Measurements from ENCODE around the gene CCDC28B. TPM values are rescaled to one million over a fixed set of nuclear protein-coding genes. Genes with fewer than 3 reads are reported as not detected.

CCDC28B gene
- polyA plus RNA-seq, 2 of the 4 experiments (the other 2 are of a cell fraction), result 1.2 to 4.4 TPM

DNA sequence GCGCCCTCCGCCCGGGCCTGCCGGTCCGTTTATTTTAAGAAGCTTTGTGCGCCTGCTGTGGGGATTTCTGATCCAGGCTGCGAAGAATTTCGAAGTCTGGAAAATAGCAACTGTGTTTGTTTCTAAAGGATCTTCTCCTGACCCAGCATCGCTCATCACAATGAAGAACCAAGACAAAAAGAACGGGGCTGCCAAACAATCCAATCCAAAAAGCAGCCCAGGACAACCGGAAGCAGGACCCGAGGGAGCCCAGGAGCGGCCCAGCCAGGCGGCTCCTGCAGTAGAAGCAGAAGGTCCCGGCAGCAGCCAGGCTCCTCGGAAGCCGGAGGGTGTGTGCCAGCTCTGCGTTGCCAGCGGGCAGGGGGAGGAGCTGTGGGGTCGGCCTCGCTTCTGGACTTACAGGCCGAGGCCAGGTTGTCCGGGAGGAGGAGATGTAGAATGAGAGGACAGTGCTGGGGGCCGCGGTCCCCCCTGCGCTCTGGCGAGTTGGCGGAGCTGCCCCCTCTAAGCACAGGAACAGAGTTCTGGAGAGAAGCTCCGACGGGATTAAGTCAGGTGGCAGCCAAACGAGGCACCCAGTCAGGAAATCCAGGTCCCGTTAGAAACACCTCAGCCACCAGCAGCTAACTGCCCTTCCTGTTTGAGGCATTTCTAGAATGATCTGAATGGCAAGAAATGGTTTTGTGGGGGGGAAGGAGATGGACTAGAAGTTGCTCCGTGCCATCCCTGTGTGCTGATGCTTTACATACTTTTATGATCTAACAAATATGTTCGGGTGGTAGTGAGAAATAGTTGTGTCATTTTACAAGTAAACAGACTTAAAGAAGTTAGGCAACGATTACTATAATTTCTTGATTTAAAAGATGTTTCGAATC lies 20.0 kb upstream of the CCDC28B start:
- Histone ChIP-seq H3K27ac (peak overlapping the region; percentile 89 to 94), H3K4me1 (peaks cover 36% of the 10 kb centered on the region), H3K4me3 (peak overlapping the region; percentile 90), H3K4me2 (peak overlapping the region; percentile 95), H3K9me3 (no peaks in the 10 kb centered on the region)
- FAIRE-seq (no peak), DNase-seq (ENCODE audit: low read depth in 1 of 2, low spot score in 1 of 2) (peak; percentile 28 to 32), ATAC-seq (peak; percentile 48 to 58)
- TF ChIP-seq RAD21 (conservative IDR thresholded peaks at IDR 0.05 in 1 of 2, IDR thresholded peaks at IDR 0.05 in 1 of 2), result no peak
- TF ChIP-seq, protein P1, sequence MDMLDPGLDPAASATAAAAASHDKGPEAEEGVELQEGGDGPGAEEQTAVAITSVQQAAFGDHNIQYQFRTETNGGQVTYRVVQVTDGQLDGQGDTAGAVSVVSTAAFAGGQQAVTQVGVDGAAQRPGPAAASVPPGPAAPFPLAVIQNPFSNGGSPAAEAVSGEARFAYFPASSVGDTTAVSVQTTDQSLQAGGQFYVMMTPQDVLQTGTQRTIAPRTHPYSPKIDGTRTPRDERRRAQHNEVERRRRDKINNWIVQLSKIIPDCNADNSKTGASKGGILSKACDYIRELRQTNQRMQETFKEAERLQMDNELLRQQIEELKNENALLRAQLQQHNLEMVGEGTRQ (IDR thresholded peaks at IDR 0.05), result no peak
- TF ChIP-seq MAZ (IDR thresholded peaks at IDR 0.05; ENCODE audit: borderline replicate concordance, low read depth, low read length), result no peak
- TF ChIP-seq SREBF2 (IDR thresholded peaks at IDR 0.05), result no peak
- TF ChIP-seq NFE2L2 (conservative IDR thresholded peaks at IDR 0.05; ENCODE audit: low read length), result no peak
- no peak for TF ChIP-seq HDAC2 (IDR thresholded peaks at IDR 0.05)
- ChIA-PET POLR2A (interaction anchor here (1.4 to 2.0 kb wide), 9 partner anchors 12 to 73 kb away, joined by 3 to 16 read pairs (median 5); partner anchors contain the start of genes CCDC28B, IQCC and KPNA6), CTCF (interaction anchor here (1.2 to 1.7 kb wide), 4 partner anchors 27 to 136 kb away, joined by 3 to 9 read pairs (median 6); no protein-coding TSS in a partner anchor)
- 7% methylated on average over 30 of the region's 36 CpGs for WGBS (ENCODE audit: missing lambda C conversion rate)

DNA sequence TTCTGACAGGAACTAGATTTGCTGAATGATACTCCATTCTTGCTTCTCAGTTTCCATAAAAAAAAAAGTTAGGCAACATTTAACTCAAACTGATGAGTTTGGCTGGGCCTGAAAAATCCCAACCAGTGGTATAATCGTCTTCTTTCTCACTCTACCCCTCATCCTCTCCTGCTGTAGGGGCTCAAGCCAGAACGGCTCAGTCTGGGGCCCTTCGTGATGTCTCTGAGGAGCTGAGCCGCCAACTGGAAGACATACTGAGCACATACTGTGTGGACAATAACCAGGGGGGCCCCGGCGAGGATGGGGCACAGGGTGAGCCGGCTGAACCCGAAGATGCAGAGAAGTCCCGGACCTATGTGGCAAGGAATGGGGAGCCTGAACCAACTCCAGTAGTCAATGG lies 19.3 kb upstream of the CCDC28B start:
- no peak for ATAC-seq
- peak overlapping the region; percentile 90 for H3K4me3 ChIP-seq
- WGBS (ENCODE audit: missing lambda C conversion rate), result 84% methylated on average over 9 of the region's 9 CpGs
- peak overlapping the region; percentile 95 for H3K4me2 ChIP-seq
- CTCF ChIA-PET, result interaction anchor here (1.7 kb wide), 3 partner anchors 70 to 135 kb away, joined by 3 to 9 read pairs (median 5); no protein-coding TSS in a partner anchor
- peak overlapping the region; percentile 89 to 94; a peak in 5 of 6 replicates for H3K27ac ChIP-seq
- no peak for DNase-seq (ENCODE audit: low read depth in 1 of 2, low spot score in 1 of 2)
- TF ChIP-seq RFX5 (IDR thresholded peaks at IDR 0.05) (no peak), POLR2A (IDR thresholded peaks at IDR 0.05; ENCODE audit: low read length) (no peak), CBX8 (IDR thresholded peaks at IDR 0.05) (no peak), HDAC2 (IDR thresholded peaks at IDR 0.05) (no peak), KDM1A (IDR thresholded peaks at IDR 0.05; ENCODE audit: low read depth) (no peak), EHMT2 (IDR thresholded peaks at IDR 0.05; ENCODE audit: low read depth) (no peak), EP300 (IDR thresholded peaks at IDR 0.05) (no peak), SREBF2 (IDR thresholded peaks at IDR 0.05) (no peak), HOXB13 (CRISPR knock-in tag; IDR thresholded peaks at IDR 0.05; ENCODE audit: low read depth) (no peak)
- peaks cover 36% of the 10 kb centered on the region for H3K4me1 ChIP-seq
- FAIRE-seq, result no peak
- POLR2A ChIA-PET, result no interaction called here
- no peaks in the 10 kb centered on the region for H3K9me3 ChIP-seq

DNA sequence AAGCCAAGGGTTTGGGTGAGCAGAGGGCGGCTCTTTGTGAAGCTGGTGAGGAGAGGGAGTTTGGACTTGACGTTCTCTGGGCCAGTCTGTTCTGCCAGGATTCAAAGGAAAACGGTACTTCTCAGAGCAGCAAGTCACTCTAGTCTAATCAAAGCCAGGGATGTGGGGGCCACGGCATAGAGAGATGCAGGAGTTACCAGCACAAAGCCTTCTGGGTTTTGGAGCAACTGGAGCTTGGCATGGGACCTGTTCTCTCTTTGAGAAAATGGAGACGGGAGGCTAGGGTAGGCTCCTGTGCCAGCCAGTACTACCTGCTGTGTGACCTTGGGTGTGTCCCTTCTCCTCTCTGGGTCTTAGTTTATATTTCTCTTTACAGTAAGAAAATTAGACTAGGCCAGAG lies 18.8 kb upstream of the CCDC28B start:
- WGBS (ENCODE audit: missing lambda C conversion rate), result 83% methylated on average over 5 of the region's 5 CpGs
- FAIRE-seq (no peak), DNase-seq (ENCODE audit: low read depth in 1 of 2, low spot score in 1 of 2) (no peak), ATAC-seq (no peak)
- Histone ChIP-seq H3K27ac (peak overlapping the region in 1 of 2 experiments; percentile 94; a peak in 3 of 6 replicates), H3K4me3 (peak overlapping the region; percentile 90; the same call in 2 of the 3 replicates), H3K4me2 (peak overlapping the region; percentile 95), H3K9me3 (no peaks in the 10 kb centered on the region), H3K4me1 (peaks cover 36% of the 10 kb centered on the region)
- CTCF ChIA-PET, result interaction anchor here (0.6 to 1.7 kb wide), 3 partner anchors 59 to 135 kb away, joined by 3 to 5 read pairs (median 3); no protein-coding TSS in a partner anchor
- TF ChIP-seq ZFP36 (IDR thresholded peaks at IDR 0.05; ENCODE audit: borderline replicate concordance, partially characterized antibody) (no peak), EHMT2 (IDR thresholded peaks at IDR 0.05; ENCODE audit: low read depth) (no peak), CBX2 (IDR thresholded peaks at IDR 0.05; ENCODE audit: borderline replicate concordance, low read depth) (no peak), GATA3 (IDR thresholded peaks at IDR 0.05; ENCODE audit: borderline replicate concordance) (no peak), RARB (CRISPR knock-in tag; IDR thresholded peaks at IDR 0.05) (no peak), HDAC2 (IDR thresholded peaks at IDR 0.05) (no peak)
- TF ChIP-seq, protein P1 (IDR thresholded peaks at IDR 0.05), result no peak
- TF ChIP-seq, protein P2, sequence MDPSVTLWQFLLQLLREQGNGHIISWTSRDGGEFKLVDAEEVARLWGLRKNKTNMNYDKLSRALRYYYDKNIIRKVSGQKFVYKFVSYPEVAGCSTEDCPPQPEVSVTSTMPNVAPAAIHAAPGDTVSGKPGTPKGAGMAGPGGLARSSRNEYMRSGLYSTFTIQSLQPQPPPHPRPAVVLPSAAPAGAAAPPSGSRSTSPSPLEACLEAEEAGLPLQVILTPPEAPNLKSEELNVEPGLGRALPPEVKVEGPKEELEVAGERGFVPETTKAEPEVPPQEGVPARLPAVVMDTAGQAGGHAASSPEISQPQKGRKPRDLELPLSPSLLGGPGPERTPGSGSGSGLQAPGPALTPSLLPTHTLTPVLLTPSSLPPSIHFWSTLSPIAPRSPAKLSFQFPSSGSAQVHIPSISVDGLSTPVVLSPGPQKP (IDR thresholded peaks at IDR 0.05; ENCODE audit: low read depth, low read length), result no peak
- POLR2A ChIA-PET, result no interaction called here

All from A549 (cell line).